NOMO-1 treated with dmso at 0.1 percent for 144 hours (cell line): ENCODE results near the gene ABHD17C.

ENCODE experiments used
- DNase-seq: peaks from one replicate; lab custom pipeline; 2025; ENCODE audit not compliant: unreplicated experiment; lab: John Stamatoyannopoulos, UW

ABHD17C gene

GRCh38 chr15:80727596-80727995 is 32.5 kb downstream of the ABHD17C start:
- no peak for DNase-seq

DNA sequence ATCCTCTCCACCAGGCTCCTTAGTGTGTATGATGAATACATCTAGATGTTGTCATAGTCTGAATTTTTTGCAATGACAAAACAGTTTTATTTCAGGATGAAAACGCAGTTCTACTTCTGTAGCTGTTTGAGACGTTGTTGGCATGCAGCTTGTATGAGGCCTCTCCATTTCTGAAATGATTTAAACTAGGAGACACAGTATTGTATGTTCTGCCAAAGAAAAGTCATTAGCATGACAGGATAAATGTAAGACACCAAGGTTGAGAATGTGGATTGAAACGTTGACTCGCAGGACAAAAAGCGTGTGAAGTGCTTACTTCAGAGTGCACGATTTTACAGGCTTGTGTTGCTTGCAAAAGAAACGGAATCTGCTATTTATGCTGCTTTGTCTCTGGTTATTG is 35.3 kb downstream of the ABHD17C start:
- DNase-seq, result no peak

GRCh38 chr15:80730926-80731325 is 35.8 kb downstream of the ABHD17C start:
- no peak for DNase-seq

DNA sequence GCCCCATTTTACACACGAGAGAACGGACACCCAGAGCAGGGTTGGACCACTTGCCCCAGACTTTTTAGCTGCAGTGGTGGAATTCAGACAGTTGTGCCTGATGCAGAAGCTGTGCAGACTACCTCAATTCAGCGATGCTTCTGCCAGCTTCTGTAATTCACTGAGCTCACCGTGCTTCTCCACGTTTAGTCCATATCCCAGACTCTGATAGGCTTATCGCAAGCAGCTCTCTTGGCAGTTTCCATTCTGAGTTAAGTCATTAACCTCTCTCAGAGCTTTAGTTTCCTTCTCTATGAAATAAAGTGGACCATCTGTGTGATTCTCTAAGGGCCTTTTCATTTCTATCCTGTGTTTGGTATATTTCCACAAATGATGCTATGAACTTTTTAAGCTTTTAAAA is 37.1 kb downstream of the ABHD17C start:
- no peak for DNase-seq

- DNase-seq, result no peak
Observed at GRCh38 chr15:80732818-80733217, 37.7 kb downstream of the ABHD17C start.

DNA sequence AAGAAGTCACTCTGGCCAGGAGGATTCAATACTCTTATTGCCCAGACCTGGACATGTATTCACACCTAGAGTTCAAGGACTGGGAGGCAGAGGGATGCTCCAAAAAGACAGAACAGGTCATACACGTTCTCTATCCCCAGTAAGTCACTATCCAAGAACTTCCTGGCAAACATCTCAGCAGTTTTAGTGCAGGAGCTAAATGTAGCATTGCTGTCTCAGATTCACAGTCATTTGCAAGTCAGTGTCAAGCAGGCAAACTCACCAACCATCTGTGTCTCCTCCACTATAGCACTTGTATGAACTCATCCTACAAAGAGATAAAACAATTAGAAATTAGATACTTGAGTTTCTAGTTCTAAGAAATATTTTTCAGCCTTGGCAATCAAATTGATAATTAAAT is 38.4 kb downstream of the ABHD17C start:
- DNase-seq, result no peak

DNA sequence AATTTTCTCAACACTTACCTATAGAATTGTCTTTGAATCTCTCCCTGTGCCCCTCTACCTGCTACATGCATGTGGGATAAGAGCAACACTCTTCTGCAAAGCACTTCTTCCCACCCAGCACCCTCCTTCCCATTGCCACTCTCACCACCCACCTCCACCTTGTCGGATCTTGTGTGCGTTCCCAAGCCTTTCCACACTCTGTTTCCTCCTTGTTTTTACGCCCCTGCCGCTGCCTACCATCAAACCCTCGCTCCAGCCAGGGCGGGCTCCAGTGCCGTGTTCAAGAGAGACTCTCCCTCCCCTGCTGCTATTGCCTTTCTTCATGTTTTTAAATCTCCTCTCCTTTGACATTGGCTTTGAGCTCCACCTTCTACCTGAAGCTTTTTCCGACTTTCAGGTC is 40.2 kb downstream of the ABHD17C start:
- DNase-seq, result no peak

DNA sequence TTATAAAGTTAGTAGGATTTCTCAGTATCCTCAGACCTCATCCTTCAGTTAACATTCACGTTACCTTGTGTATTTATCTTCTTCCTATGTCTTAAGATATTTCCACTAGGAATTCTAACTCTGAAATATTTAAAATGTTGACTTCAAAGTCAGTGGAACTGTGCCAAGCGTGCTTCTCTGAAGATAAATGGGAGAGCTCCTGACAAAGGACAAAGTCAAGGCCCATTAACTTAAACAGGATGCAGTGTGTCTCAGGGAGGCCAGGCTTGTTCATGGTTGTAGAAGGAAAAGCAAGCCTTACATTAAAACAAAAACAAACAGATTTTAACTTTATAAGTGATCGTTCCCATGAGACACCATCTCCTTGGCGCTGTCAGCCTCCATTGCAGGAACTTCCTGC is 41.5 kb downstream of the ABHD17C start:
- DNase-seq, result no peak

- DNase-seq, result no peak
Observed at GRCh38 chr15:80739919-80740318, 44.8 kb downstream of the ABHD17C start.

DNA sequence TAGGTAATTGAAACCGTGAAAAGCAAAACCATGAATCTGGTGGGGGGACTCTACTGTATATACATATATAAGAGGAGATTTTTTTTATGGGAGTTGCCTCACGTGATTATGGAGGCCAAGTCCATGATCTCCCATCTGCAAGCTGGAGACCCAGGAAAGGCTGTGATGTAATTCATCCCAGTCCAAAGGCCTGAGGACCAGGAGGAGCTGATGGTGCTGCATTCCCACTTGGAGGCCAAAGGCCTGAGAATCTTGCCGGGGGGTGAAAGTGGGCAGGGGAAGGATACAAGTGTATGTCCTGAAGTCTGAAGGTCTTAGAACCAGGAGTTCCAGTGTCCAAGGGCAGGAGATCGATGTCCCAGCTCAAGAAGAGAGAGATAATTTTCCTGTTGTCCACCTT is 47.0 kb downstream of the ABHD17C start:
- no peak for DNase-seq

- DNase-seq, result no peak
Observed at GRCh38 chr15:80743189-80743833, 48.2 kb downstream of the ABHD17C start.

- DNase-seq, result no peak
Observed at GRCh38 chr15:80744415-80744814, 49.3 kb downstream of the ABHD17C start.

GRCh38 chr15:80744826-80745225 is 49.7 kb downstream of the ABHD17C start:
- DNase-seq, result no peak

- no peak for DNase-seq
Observed at GRCh38 chr15:80745888-80746287, 50.8 kb downstream of the ABHD17C start.

GRCh38 chr15:80747317-80748053 is 52.4 kb downstream of the ABHD17C start:
- DNase-seq, result no peak

GRCh38 chr15:80749589-80749988 is 54.5 kb downstream of the ABHD17C start:
- no peak for DNase-seq

DNA sequence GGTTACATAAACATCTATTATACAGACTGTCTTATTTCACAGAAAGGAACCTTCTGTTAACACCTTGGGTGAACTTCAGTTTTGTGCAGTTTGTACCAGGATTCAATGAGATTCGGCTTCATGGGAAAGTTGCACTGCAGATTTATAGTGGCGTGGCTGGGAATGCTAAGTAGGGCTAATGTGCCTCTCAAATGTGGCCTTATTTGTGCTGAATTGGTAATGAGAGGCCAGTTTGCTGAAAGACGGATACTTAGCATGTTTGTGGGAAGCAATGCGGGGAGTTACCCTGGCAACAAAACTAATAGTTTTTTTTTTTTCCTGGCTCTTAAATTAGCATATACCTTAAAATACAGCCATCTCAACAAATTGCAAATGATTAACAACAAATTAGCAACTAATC is 55.5 kb downstream of the ABHD17C start:
- DNase-seq, result no peak

- DNase-seq, result no peak
Observed at GRCh38 chr15:80752204-80752603, 57.1 kb downstream of the ABHD17C start.

GRCh38 chr15:80753161-80753560 is 58.1 kb downstream of the ABHD17C start:
- DNase-seq, result no peak

GRCh38 chr15:80754014-80754413 is 58.9 kb downstream of the ABHD17C start:
- no peak for DNase-seq

DNA sequence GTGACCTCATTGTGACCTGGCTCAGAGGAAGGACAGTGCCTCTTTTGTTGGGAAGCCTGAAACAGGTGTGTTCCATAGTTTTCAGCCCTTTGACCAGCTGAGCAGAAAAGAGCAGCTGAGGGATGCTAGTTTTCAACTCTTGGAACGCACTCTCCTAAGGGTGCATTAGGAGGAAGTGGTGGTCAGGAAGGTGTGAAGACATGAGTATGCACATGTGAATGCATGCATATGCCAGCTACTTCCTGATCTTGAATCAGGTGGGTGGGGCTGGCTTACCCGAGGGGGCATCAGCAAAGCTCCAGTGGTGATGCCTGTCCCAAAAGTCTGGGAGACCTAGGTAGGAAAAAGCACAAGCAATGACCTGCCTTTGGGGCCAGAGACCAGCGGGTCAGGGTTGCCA is 60.8 kb downstream of the ABHD17C start:
- DNase-seq, result no peak

DNA sequence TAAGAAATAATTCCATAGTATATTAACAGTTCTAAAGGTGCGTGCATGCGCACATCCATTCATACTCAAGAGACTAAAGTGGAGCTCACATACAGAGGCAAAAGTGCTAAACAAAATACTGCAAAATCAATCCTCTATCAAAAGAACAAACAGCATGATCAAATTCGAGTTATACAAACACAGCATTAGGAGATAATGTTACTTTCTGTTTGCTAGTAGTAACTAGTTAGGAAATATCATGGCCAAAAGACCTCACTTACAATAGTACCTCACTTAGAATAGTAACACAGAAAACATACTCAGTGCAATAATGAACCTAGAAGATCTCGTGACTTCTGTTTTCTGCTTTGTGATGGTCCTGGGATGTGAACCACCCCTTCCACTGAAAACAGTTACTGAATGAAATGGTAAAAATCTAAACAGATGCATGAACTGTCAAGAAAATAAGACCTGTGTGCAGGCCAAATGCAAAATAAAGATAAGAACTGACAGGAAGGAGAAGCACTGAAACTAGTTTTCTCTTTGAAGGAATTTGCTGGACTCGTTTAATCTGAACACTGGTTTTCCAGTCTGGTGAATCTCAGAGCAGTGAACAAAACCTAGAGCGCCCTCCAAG is 63.1 kb downstream of the ABHD17C start:
- DNase-seq, result no peak
